Stimulated activated CD8-positive, alpha-beta memory T cell treated with anti-CD3 and anti-CD28 coated beads, Interleukin-15, amount 100 ng/mL, for 4 hours (primary cell): ENCODE measurements around the gene SPDL1.
A peak's percentile ranks its signal among the peaks of the same experiment; 100 is the strongest.
"Not testable (repeated sequence)": the region's sequence is repeated elsewhere in the genome, so short reads cannot be mapped to it uniquely, and the experiment has no call there.

Source experiments
- DNase-seq, 2 donors: peaks; one replicate each; pipeline ENCODE4 v3.0.0-alpha.2; 2020; ENCODE audit warnings: low read depth in 2 of 2

SPDL1 gene

GRCh38 chr5:169574134-169574646, 9.4 kb upstream of the SPDL1 start:
- DNase-seq: no peak

DNA sequence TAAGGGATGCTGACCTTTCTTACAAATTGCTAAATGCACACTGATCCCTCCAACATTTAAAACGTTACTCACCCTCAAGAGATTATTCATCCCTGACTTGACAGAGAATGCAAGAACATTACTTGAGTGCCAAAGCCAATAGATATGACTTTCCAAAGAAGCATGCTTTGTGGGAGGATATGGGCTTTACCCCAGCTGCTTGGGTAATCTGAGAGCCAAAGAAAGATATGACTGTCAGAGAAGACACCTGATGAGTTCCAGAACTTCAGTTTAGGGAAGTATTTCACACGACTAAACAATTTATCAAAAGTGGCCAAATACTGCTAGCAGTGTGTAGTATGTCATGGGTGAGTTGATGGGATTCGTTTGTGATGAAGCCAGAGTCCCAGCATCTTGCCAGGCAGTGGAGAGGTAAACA, 7.4 kb upstream of the SPDL1 start:
- no peak for DNase-seq

DNA sequence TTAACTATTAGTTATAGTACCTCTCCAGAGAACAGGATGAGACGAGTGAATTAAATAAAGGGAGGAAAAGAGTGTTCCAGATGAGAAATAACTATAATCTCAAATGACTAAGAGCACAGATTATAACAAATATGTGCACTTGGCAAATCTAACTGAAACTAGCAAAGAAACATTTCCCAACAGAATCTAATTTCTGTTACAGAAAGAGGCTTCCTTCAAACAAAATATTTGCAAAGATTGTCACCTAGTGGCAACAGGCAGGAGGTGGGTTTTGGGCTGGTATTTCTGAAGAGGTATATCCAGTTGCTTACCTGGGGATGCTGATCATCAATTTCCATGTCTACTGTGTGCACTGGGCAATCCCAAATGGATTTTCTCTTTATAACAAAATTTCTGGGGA, 5.6 kb upstream of the SPDL1 start:
- no peak for DNase-seq

DNA sequence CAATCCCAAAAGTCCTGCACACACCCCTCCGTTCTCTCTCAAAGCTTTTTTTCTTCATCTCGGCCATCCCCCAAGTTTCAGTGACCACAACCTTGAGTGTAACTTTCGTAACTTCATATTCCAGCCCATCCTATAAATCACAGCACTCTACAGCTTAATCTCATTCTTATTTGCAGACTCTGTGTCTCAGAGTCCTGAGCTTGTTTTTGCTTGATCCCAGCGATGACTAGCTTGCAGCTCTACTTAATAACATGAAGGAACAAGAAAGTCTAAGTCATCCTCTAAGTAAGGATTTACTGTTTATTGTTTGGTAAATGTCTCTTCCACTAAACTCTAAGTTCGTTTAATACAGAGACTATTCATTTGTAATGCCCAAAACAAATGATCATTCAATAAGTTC, 2.6 kb upstream of the SPDL1 start:
- DNase-seq: no peak

- peak in 1 of 2 donors; percentile 35 for DNase-seq
Measured at GRCh38 chr5:169581580-169582227, 1.9 kb upstream of the SPDL1 start.

GRCh38 chr5:169583101-169583423, 511 bp upstream of the SPDL1 start:
- no peak for DNase-seq

DNA sequence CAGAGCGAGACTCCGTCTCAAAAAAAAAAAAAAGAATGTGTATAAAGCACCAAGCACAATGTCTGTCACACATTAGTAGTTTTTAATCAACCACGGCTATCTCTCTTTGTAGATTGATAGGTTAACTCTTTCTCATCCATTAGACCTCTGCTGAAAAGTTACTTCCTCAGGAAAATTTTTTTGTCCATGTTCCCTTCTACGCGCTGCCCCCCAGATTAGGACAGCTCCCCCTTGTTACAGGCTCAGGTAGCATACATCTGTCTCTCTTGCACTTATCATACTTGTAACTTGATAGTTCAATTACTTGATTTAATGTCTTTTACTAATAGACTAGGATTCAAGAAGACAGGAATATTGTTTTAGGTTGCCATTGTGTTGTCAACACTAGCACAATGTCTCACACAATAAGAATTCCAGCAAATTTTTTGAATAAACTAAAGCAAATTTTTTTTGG, 1.5 kb downstream of the SPDL1 start:
- no peak for DNase-seq

- DNase-seq: no peak
Measured at GRCh38 chr5:169590602-169591001, 7.0 kb downstream of the SPDL1 start.

DNA sequence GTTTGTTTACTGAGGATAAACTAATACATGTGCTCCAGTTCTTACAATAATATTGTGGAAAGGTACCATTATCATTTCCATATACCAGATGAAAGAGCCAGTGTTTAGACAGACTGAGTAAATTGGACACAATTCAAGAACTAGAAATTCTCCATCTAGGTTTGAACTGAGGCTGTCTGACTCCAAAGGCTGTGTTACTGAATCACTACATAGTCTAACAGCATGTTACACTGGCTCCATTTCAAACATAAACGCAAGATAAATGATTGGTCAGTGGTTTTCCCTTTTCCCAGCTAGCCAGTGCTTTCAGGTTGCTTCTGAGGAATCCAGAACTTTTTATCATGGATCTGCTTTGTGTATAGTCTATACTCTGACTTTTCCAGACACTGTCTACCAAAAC, 8.1 kb downstream of the SPDL1 start:
- DNase-seq: no peak

GRCh38 chr5:169592937-169593650, 9.5 kb downstream of the SPDL1 start:
- no peak for DNase-seq

DNA sequence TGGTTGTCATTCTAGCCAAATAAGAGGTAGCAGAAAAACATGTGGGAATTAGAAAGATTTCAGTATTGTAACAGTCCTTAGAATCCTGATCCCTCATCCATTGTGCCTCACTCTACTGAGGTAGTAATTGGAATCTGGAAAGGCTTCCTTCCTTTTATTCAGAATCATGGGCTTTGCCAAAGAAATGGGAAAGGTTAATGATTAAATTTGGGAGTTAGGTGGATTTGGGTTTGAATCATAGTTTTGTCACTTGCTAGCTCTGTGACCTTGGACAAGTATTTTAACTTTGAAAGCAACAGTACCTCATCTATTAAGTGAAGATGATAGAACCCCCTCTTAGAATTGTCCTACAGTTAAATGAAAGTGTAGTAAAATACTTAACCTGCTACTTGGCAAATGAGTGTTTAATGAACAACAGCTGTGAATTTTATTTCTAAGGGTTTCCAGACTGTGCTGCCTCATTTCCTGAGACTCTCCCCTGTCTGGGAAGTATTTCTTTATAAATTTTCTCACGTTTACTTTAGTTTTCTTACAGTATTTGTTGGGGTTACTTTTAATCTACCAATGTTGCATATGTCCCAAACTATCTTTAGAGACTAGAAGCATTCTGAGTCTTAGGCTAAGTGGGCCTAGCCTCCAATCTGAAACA, 11.7 kb downstream of the SPDL1 start:
- no peak for DNase-seq

DNA sequence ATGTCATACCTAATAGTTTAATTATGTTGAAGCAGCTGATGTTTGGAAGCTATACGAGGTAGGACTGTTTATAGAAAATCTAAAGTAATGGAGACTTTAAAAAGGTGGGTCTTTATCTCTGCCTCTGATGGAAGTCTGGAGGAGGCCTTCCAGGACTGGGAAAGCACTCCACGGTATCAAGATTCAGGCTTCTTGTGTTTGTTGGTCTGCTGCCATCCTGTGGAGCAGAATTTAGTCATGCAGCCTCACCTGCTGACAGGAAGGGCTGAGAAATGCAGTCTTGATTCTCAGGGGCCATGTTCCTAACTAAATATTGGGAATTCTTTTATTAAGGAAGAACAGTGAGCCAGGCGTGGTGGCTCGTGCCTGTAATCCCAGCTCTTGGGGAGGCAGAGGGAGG, 15.9 kb downstream of the SPDL1 start:
- no peak for DNase-seq

DNA sequence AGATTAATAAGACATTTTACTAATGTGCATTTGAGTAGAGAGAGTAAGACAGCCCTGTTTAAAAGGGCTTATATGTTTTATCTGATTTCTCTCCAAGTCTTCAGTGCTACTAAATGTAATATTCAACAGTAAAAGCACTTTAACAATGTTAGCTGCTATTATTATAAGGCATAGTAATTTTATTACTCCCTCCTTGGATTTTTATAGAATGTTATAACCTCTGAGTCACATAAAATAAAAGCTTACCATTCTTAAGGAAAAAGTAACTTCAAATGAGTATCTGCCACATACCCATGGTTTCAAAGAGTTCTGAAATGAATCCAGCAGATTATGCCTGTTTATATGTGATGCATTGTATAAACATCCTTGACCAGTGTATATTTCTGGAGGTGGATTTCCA, 19.0 kb downstream of the SPDL1 start:
- DNase-seq: no peak

DNA sequence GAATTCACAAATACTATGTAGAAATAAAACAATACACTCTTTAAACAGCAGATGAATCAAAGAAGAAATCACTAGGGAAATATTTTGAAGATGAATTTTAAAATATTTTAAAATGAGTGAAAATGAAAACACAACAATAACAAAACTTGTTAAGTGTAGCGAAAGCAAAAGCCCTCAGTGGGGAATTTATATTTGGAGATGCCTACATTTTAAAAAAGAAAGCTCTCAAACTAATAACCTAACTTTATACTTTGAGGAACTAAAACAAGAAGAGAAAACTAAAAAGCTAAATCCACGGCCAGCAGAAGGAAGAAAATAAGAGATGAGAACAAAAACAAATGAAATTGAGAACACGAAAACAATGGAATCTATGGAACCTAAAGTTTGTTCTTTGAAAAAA, 22.7 kb downstream of the SPDL1 start:
- DNase-seq: no peak

DNA sequence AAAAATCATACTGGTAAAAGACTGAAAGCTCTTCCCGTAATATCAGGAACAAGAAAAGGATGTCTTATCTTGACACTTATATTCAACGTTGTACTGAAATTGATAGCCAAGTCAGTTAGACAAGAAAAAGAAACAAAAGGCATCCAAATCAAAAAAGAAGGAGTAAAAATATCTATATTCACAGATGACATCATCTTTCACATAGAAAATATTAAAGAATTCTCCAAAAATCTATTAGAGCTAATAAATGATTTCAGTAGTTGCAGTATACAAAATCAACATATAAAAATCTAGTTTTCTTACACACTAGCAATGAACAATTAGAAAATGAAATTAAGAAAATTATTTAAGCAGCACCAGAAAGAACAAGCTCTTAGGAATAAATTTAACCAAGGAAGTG, 24.3 kb downstream of the SPDL1 start:
- DNase-seq: no peak

DNA sequence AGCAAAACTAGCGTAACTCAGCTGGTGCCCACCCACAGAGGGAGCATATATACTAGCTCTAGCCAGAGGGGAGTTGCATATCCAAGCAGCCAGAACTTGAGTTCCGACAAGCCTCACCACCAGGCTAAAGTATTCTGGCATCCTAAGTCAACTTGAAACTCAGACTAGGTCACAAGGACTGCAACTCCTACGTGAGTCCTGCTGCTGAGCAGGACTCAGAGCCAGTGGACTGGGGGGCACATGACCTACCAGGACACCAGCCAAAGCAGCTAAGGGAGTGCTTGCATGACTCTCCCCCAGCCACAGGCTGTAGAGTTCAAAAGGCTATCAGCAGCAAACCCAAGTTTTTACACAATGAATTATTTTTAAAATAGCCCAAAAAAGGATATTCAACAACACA, 26.1 kb downstream of the SPDL1 start:
- DNase-seq: no peak

DNA sequence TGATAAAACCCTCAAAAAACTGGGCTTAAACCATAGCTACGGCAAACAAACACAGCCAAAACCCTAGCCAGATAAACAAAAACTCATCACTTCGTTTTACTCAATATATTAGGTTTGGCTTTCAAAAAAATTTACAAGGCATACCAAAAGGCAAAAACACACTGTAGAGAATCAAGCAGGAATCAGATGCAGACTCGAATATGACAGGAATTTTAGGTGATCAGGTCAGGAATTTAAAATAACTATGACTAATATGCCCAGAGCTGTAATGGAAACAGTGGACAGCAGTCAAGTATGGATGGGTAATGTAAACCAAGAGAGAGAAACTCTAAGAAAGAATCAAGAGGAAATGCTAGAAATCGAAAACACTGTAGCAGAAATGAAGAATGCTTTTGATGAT, 27.0 kb downstream of the SPDL1 start:
- no peak for DNase-seq

- DNase-seq: no peak
Measured at GRCh38 chr5:169615561-169615960, 32.0 kb downstream of the SPDL1 start.

GRCh38 chr5:169624307-169624706, 40.7 kb downstream of the SPDL1 start:
- DNase-seq: not testable (repeated sequence)

- DNase-seq: no peak
Measured at GRCh38 chr5:169626779-169627178, 43.2 kb downstream of the SPDL1 start.

- no peak for DNase-seq
Measured at GRCh38 chr5:169627551-169627950, 44.0 kb downstream of the SPDL1 start.

- no peak for DNase-seq
Measured at GRCh38 chr5:169628892-169629291, 45.3 kb downstream of the SPDL1 start.
